HepG2 (cell line): ENCODE results near the gene ACYP2. TPM values are rescaled to one million over a fixed set of nuclear protein-coding genes. Genes with fewer than 3 reads are reported as not detected.
A peak's percentile ranks its signal among the peaks of the same experiment; 100 is the strongest.

Experiments
- DMAP1 ChIP-seq: IDR thresholded peaks from 2 replicates; pipeline ENCODE4 v1.6.1; 2016
- DPF2 ChIP-seq: sonication (generic); formaldehyde crosslinking; IDR thresholded peaks from 2 replicates; pipeline ENCODE4 v1.4.0; 2020; ENCODE audit warnings: mild to moderate bottlenecking, low read depth, missing genetic modification reagents, borderline replicate concordance
- DR1 ChIP-seq: sonication (generic); formaldehyde crosslinking; IDR thresholded peaks from 2 replicates; pipeline ENCODE4 v1.8.0; 2021; ENCODE audit warnings: mild to moderate bottlenecking, missing genetic modification reagents, inconsistent platforms
- NFYB ChIP-seq: sonication (generic); formaldehyde crosslinking; IDR thresholded peaks from 2 replicates; pipeline ENCODE4 v1.4.0; 2020; ENCODE audit warnings: missing genetic modification reagents
- RBM22 ChIP-seq: fragments of 200-400 bp; formaldehyde crosslinking; optimal IDR thresholded peaks from 2 replicates; pipeline ENCODE3; 2017; ENCODE audit warnings: mild to moderate bottlenecking, low read length, moderate library complexity
- SETDB1 ChIP-seq: sonication (generic); formaldehyde crosslinking; IDR thresholded peaks from 2 replicates; pipeline ENCODE4 v1.5.1; 2020; ENCODE audit warnings: missing genetic modification reagents, mild to moderate bottlenecking, borderline replicate concordance
- SIN3A ChIP-seq: IDR thresholded peaks from 2 replicates; pipeline ENCODE4 v1.6.1; 2011; ENCODE audit warnings: low read depth, mild to moderate bottlenecking, control low read depth, low read length, borderline replicate concordance
- SP4 ChIP-seq: sonication (generic); formaldehyde crosslinking; IDR thresholded peaks from 2 replicates; pipeline ENCODE4 v1.8.1; 2023; ENCODE audit warnings: mild to moderate bottlenecking, missing genetic modification reagents
- ZNF143 ChIP-seq: sonication (generic); formaldehyde crosslinking; IDR thresholded peaks from 2 replicates; pipeline ENCODE4 v1.4.0; 2020; ENCODE audit warnings: missing genetic modification reagents
- ZNF263 ChIP-seq: sonication (generic); formaldehyde crosslinking; IDR thresholded peaks from 2 replicates; pipeline ENCODE4 v1.4.0; 2020; ENCODE audit warnings: missing genetic modification reagents
- ZNF33B ChIP-seq: sonication (generic); formaldehyde crosslinking; IDR thresholded peaks from 2 replicates; pipeline ENCODE4 v1.5.1; 2020; ENCODE audit warnings: mild to moderate bottlenecking, missing genetic modification reagents
- ZNF510 ChIP-seq: sonication (generic); formaldehyde crosslinking; IDR thresholded peaks from 2 replicates; pipeline ENCODE4 v1.4.0; 2020; ENCODE audit warnings: low read depth, mild to moderate bottlenecking, missing genetic modification reagents
- ZNF557 ChIP-seq: sonication (generic); formaldehyde crosslinking; IDR thresholded peaks from 2 replicates; pipeline ENCODE4 v1.4.0; 2020; ENCODE audit warnings: missing genetic modification reagents
- ZNF781 ChIP-seq: sonication (generic); formaldehyde crosslinking; IDR thresholded peaks from 2 replicates; pipeline ENCODE4 v1.5.1; 2020; ENCODE audit warnings: borderline replicate concordance, mild to moderate bottlenecking, missing genetic modification reagents; ENCODE audit errors: not compliant biosample characterization
- polyA plus RNA-seq, 8 experiments: library from polyadenylated mRNA; depleted of rRNA in 3 of 8; stranded (reverse) in 7 of 8; unstranded in 1 of 8; fragments of >200 nt; fragmentation: Illumina TruSeq in 4 of 8; extraction: Trizol in 4 of 8; gene quantifications; 2 replicates each; pipeline versions ENCODE4 v1.2.1 to v1.2.3, GENCODE V29; 2011 to 2016; ENCODE audit warnings: low read depth in 4 of 8, missing spikeins in 1 of 8, mixed read lengths in 1 of 8; ENCODE audit not compliant: insufficient read depth in 1 of 8
- total RNA-seq, 5 experiments: library from RNA; depleted of rRNA; stranded (reverse); fragments of >200 nt; fragmentation: Illumina TruSeq; extraction: Trizol; gene quantifications; 2 replicates each; pipeline ENCODE4 v1.2.3, GENCODE V29; 2016; ENCODE audit warnings: low read depth in 1 of 5
- TF ChIP-seq, protein P1 (sequence below): sonication (generic); formaldehyde crosslinking; IDR thresholded peaks from 2 replicates; pipeline ENCODE4 v1.9.0; 2022; ENCODE audit warnings: low read depth, missing genetic modification reagents
- TF ChIP-seq, protein P2 (sequence below): sonication (generic); formaldehyde crosslinking; IDR thresholded peaks from 2 replicates; pipeline ENCODE4 v1.5.0; 2020; ENCODE audit warnings: missing genetic modification reagents
- TF ChIP-seq, protein P3 (sequence below): sonication (generic); formaldehyde crosslinking; IDR thresholded peaks from 2 replicates; pipeline ENCODE4 v1.5.0; 2020; ENCODE audit warnings: missing genetic modification reagents
- TF ChIP-seq, protein P4 (sequence below): sonication (generic); formaldehyde crosslinking; IDR thresholded peaks from 2 replicates; pipeline ENCODE4 v1.4.0; 2020; ENCODE audit warnings: mild to moderate bottlenecking, missing genetic modification reagents, borderline replicate concordance

ACYP2 gene
- total and polyA plus RNA-seq, 2 of the 13 experiments (the other 11 are each of a cell fraction or from before 2014, with no cell fraction given): 12.3 to 12.7 TPM

DNA sequence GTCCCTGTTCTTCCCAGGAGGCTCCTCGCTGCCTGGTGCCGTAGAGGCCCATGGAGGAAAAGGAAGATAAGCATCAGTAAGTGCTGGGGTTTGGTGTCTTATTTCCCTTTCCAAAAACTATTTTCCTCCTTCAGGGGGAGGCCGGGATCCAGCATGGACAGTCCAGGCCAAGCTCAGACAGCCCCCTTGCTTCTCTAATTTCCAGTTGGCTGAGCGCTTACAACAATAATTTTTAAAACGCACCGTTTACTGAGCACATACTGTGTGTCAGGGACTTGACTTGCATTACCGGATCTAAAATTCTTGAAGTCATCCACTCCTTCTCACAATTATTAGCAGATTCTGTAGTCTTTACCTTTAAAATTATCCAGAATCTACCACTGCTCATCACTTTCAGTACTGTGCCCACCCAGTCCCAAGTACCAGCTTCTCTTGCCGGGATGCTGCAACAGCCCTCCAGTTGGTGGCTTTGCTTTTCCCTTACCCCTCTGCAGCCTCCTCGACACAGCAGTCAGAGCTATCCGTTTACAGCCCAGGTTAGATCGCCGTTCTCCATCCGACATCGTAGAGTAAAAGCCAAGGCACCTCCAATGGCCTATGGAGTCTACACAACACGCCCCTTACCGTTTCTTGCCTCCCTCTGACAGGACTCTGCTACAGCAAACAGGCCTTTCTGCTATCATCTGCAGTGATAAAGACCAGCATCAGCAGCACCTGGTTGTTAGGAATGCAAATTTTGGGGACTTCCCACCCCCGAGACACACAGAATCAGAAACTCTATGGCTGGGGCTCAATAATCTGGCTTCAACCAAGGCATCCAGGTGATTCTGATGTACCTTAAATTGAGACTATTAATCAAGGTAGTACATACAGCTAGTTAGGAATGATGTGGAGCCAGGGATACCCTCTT is 215.8 kb downstream of the ACYP2 start (continued):
- TF ChIP-seq, protein P1, sequence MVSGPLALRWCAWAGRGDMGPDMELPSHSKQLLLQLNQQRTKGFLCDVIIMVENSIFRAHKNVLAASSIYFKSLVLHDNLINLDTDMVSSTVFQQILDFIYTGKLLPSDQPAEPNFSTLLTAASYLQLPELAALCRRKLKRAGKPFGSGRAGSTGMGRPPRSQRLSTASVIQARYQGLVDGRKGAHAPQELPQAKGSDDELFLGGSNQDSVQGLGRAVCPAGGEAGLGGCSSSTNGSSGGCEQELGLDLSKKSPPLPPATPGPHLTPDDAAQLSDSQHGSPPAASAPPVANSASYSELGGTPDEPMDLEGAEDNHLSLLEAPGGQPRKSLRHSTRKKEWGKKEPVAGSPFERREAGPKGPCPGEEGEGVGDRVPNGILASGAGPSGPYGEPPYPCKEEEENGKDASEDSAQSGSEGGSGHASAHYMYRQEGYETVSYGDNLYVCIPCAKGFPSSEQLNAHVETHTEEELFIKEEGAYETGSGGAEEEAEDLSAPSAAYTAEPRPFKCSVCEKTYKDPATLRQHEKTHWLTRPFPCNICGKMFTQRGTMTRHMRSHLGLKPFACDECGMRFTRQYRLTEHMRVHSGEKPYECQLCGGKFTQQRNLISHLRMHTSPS (CRISPR knock-in tag): no peak
- TF ChIP-seq ZNF510: no peak
- TF ChIP-seq SETDB1 (CRISPR knock-in tag): no peak
- TF ChIP-seq ZNF143: peak; percentile 61
- TF ChIP-seq, protein P2, sequence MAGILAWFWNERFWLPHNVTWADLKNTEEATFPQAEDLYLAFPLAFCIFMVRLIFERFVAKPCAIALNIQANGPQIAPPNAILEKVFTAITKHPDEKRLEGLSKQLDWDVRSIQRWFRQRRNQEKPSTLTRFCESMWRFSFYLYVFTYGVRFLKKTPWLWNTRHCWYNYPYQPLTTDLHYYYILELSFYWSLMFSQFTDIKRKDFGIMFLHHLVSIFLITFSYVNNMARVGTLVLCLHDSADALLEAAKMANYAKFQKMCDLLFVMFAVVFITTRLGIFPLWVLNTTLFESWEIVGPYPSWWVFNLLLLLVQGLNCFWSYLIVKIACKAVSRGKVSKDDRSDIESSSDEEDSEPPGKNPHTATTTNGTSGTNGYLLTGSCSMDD (CRISPR knock-in tag): no peak
- 0 out of 2 replicates have a peak, but pooled peaks have one; percentile 6 for TF ChIP-seq DR1 (CRISPR knock-in tag)
- TF ChIP-seq ZNF781 (CRISPR knock-in tag): no peak
- no peak for TF ChIP-seq DMAP1 (CRISPR knock-in tag)
- TF ChIP-seq, protein P3, sequence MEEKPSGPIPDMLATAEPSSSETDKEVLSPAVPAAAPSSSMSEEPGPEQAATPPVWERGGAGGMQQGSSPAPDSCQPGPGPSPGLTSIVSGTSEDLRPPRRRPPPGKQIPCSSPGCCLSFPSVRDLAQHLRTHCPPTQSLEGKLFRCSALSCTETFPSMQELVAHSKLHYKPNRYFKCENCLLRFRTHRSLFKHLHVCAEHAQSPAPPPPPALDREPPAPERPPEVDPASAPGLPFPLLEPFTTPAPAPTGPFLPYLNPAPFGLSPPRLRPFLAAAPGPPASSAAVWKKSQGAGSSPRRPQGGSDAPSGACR: peak; percentile 11; the same call in 1 of the 2 replicates
- no peak for TF ChIP-seq RBM22
- TF ChIP-seq ZNF263 (CRISPR knock-in tag): no peak
- TF ChIP-seq DPF2 (CRISPR knock-in tag): no peak
- TF ChIP-seq, protein P4, sequence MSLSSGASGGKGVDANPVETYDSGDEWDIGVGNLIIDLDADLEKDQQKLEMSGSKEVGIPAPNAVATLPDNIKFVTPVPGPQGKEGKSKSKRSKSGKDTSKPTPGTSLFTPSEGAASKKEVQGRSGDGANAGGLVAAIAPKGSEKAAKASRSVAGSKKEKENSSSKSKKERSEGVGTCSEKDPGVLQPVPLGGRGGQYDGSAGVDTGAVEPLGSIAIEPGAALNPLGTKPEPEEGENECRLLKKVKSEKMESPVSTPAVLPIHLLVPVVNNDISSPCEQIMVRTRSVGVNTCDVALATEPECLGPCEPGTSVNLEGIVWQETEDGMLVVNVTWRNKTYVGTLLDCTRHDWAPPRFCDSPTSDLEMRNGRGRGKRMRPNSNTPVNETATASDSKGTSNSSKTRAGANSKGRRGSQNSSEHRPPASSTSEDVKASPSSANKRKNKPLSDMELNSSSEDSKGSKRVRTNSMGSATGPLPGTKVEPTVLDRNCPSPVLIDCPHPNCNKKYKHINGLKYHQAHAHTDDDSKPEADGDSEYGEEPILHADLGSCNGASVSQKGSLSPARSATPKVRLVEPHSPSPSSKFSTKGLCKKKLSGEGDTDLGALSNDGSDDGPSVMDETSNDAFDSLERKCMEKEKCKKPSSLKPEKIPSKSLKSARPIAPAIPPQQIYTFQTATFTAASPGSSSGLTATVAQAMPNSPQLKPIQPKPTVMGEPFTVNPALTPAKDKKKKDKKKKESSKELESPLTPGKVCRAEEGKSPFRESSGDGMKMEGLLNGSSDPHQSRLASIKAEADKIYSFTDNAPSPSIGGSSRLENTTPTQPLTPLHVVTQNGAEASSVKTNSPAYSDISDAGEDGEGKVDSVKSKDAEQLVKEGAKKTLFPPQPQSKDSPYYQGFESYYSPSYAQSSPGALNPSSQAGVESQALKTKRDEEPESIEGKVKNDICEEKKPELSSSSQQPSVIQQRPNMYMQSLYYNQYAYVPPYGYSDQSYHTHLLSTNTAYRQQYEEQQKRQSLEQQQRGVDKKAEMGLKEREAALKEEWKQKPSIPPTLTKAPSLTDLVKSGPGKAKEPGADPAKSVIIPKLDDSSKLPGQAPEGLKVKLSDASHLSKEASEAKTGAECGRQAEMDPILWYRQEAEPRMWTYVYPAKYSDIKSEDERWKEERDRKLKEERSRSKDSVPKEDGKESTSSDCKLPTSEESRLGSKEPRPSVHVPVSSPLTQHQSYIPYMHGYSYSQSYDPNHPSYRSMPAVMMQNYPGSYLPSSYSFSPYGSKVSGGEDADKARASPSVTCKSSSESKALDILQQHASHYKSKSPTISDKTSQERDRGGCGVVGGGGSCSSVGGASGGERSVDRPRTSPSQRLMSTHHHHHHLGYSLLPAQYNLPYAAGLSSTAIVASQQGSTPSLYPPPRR (CRISPR knock-in tag): no peak
- TF ChIP-seq NFYB: no peak
- no peak for TF ChIP-seq ZNF33B (CRISPR knock-in tag)
- no peak for TF ChIP-seq SIN3A
- no peak; the same call in 1 of the 2 replicates for TF ChIP-seq SP4 (CRISPR knock-in tag)
- no peak for TF ChIP-seq ZNF557 (CRISPR knock-in tag)
